CD4-positive, alpha-beta T cell (primary cell): ENCODE measurements around the gene FERMT2. TPM values are rescaled to one million over a fixed set of nuclear protein-coding genes. Genes with fewer than 3 reads are reported as not detected.

Experiments
- ATAC-seq: fragments of 200-7000 bp; cut with Tn5 transposase; one replicate; pipeline ENCODE4 v1.10.0; 2022; ENCODE audit warnings: mild to moderate bottlenecking; ENCODE audit not compliant: poor library complexity
- CTCF ChIA-PET: fragments of 350-600 bp; sonication (Branson Sonifier 250); formaldehyde crosslinking; loops from one replicate; lab custom pipeline; 2021; ENCODE audit warnings: antibody characterized with exemption, inconsistent platforms; lab: Charles Lee
- POLR2A ChIA-PET: fragments of 350-600 bp; sonication (Branson Sonifier 250); formaldehyde crosslinking; loops from one replicate; lab custom pipeline; 2021; ENCODE audit warnings: antibody characterized with exemption, inconsistent platforms; lab: Charles Lee
- DNase-seq, 14 experiments: peaks; one replicate each; pipeline ENCODE4 v3.0.0-alpha.2; 2013 to 2020; ENCODE audit warnings: mixed read lengths in 2 of 14
- H3K27ac ChIP-seq, 2 donors: one replicate each; pipeline versions ENCODE4 v1.5.1 to v1.7.0; 2013; ENCODE audit warnings: low read length in 2 of 2, low read depth in 1 of 2, mild to moderate bottlenecking in 1 of 2
- H3K27me3 ChIP-seq, 2 experiments: 1 replicate in 1 of 2; 2 replicates in 1 of 2; pipeline versions ENCODE4 v1.6.1 to v1.7.0; 2013; ENCODE audit warnings: low read length in 2 of 2, control low read depth in 1 of 2, mild to moderate bottlenecking in 1 of 2, moderate library complexity in 1 of 2; ENCODE audit not compliant: insufficient read depth in 2 of 2, control insufficient read depth in 1 of 2
- H3K36me3 ChIP-seq: one replicate; pipeline ENCODE4 v1.6.1; 2013; ENCODE audit warnings: low read length, control low read depth; ENCODE audit not compliant: insufficient read depth
- H3K4me1 ChIP-seq: one replicate; pipeline ENCODE4 v1.6.1; 2013; ENCODE audit warnings: low read length, control low read depth; ENCODE audit not compliant: insufficient read depth
- H3K4me3 ChIP-seq: one replicate; pipeline ENCODE4 v1.5.1; 2013; ENCODE audit warnings: mild to moderate bottlenecking, low read length, moderate library complexity
- H3K9me3 ChIP-seq, 2 experiments: 1 replicate in 1 of 2; 2 replicates in 1 of 2; pipeline versions ENCODE4 v1.6.1 to v1.7.0; 2013; ENCODE audit warnings: low read length in 2 of 2, mild to moderate bottlenecking in 2 of 2, control low read depth in 1 of 2, moderate library complexity in 1 of 2; ENCODE audit not compliant: control insufficient read depth in 1 of 2, insufficient read depth in 1 of 2
- H3K27ac Mint-ChIP-seq: one replicate; pipeline ENCODE4 v1.8.0; 2020; ENCODE audit warnings: mixed read lengths
- H3K27me3 Mint-ChIP-seq: one replicate; pipeline ENCODE4 v1.8.0; 2021; ENCODE audit warnings: mixed read lengths
- H3K36me3 Mint-ChIP-seq: one replicate; pipeline ENCODE4 v1.8.0; 2021; ENCODE audit warnings: low read depth, mixed read lengths
- H3K4me1 Mint-ChIP-seq: one replicate; pipeline ENCODE4 v1.8.0; 2021; ENCODE audit warnings: low read depth, mixed read lengths
- H3K4me3 Mint-ChIP-seq: one replicate; pipeline ENCODE4 v1.8.0; 2020; ENCODE audit warnings: mild to moderate bottlenecking, mixed read lengths
- H3K9me3 Mint-ChIP-seq: one replicate; pipeline ENCODE4 v1.8.0; 2020; ENCODE audit warnings: mixed read lengths
- intact Hi-C, 2 experiments: fragments of 100-400 bp; cut with DNase I in 1 of 2; cut with micrococcal nuclease in 1 of 2; formaldehyde crosslinking; loops; one replicate each; pipeline versions ENCODE4 v1.15.1 to v1.9.0; 2023 to 2025; cut with DNase I, micrococcal nuclease
- total RNA-seq, 174 experiments: library from RNA in 2 of 174; stranded (reverse) in 2 of 174; gene quantifications; one replicate each; pipeline ENCODE4 v1.2.3 and lab custom pipeline; 2021 to 2026
- TF ChIP-seq, protein P1 (sequence below): fragments of 200-600 bp; IDR thresholded peaks from one replicate; pipeline ENCODE4 v1.8.0; 2022; ENCODE audit warnings: antibody characterized with exemption, mild to moderate bottlenecking

The FERMT2 gene
- total RNA-seq, 2 experiments from 2014 or later, result 0.44 to 0.61 TPM

DNA sequence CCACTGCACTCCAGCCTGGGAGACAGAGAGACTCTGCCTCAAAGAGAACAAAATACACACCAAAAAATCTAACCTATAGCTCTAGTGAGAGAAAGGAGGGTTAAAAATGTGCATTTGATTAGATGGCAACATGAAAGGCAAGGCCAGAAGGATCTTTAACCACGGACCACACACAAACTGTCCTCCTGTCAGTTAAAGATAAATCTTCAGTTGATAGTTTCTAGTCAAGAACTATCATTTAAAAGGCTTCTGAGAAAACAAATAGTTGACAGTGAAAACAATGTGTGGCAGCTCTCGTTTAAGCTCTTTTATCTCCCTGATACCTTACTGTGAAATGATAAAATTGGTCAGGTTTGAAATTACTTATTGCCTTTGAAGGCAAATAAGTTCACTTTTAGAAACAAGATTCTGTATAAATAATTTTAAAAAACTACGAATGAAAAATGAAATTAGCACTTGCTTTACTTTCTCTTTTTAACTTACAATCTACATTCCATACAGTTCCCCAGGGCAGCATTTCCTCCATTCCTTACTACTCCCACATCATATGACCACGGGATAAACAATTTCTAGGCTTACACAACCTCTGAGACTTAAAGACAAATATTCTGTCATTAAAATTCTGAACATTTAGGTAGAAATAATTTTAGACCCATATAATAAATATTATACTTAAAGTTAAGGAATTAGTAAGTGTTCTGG, 88.1 kb downstream of the FERMT2 start:
- no peak overlapping the region for H3K27ac Mint-ChIP-seq
- H3K36me3 Mint-ChIP-seq, result no peaks in the 10 kb centered on the region
- no peaks in the 10 kb centered on the region for H3K9me3 Mint-ChIP-seq
- intact Hi-C loops, result no loop called here
- Histone ChIP-seq H3K27me3 (no peaks in the 10 kb centered on the region), H3K36me3 (no peaks in the 10 kb centered on the region), H3K9me3 (no peaks in the 10 kb centered on the region), H3K4me1 (no peaks in the 10 kb centered on the region), H3K4me3 (no peak overlapping the region), H3K27ac (no peak overlapping the region)
- POLR2A ChIA-PET, result no interaction called here
- H3K27me3 Mint-ChIP-seq, result no peaks in the 10 kb centered on the region
- CTCF ChIA-PET, result no interaction called here
- ATAC-seq, result no peak
- TF ChIP-seq, protein P1, sequence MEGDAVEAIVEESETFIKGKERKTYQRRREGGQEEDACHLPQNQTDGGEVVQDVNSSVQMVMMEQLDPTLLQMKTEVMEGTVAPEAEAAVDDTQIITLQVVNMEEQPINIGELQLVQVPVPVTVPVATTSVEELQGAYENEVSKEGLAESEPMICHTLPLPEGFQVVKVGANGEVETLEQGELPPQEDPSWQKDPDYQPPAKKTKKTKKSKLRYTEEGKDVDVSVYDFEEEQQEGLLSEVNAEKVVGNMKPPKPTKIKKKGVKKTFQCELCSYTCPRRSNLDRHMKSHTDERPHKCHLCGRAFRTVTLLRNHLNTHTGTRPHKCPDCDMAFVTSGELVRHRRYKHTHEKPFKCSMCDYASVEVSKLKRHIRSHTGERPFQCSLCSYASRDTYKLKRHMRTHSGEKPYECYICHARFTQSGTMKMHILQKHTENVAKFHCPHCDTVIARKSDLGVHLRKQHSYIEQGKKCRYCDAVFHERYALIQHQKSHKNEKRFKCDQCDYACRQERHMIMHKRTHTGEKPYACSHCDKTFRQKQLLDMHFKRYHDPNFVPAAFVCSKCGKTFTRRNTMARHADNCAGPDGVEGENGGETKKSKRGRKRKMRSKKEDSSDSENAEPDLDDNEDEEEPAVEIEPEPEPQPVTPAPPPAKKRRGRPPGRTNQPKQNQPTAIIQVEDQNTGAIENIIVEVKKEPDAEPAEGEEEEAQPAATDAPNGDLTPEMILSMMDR, result no peak
- no peak for DNase-seq
- H3K4me1 Mint-ChIP-seq, result no peaks in the 10 kb centered on the region
- no peak overlapping the region for H3K4me3 Mint-ChIP-seq

DNA sequence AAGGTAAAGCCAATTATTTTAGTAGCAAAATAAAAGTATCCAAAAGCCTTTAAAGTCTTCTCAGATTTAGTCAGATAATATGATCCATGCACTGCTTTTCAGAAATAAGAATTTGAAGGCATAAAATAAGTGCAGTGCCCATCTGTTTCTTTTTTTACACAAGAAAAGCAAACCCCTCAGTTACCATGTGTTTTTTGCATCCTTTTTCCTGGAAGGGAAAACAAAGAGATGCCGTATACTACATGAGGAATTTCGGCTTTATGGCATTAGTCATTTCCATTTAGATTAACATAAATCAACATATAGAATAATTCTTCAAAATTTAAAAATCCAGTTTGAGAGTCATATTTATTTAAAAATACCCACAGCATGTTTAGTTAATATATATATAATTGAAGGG, 89.4 kb downstream of the FERMT2 start:
- H3K4me1 ChIP-seq, result no peaks in the 10 kb centered on the region
- ChIA-PET POLR2A (no interaction called here), CTCF (no interaction called here)
- H3K27ac ChIP-seq, result no peak overlapping the region
- no peak overlapping the region for H3K4me3 Mint-ChIP-seq
- H3K9me3 ChIP-seq, result no peaks in the 10 kb centered on the region
- no peak overlapping the region for H3K27ac Mint-ChIP-seq
- DNase-seq, result no peak
- H3K36me3 ChIP-seq, result no peaks in the 10 kb centered on the region
- intact Hi-C loops, result no loop called here
- TF ChIP-seq, protein P1, result no peak
- no peaks in the 10 kb centered on the region for H3K27me3 ChIP-seq
- H3K4me3 ChIP-seq, result no peak overlapping the region
- no peaks in the 10 kb centered on the region for H3K36me3 Mint-ChIP-seq
- H3K27me3 Mint-ChIP-seq, result no peaks in the 10 kb centered on the region
- H3K4me1 Mint-ChIP-seq, result no peaks in the 10 kb centered on the region
- no peak for ATAC-seq
- no peaks in the 10 kb centered on the region for H3K9me3 Mint-ChIP-seq

DNA sequence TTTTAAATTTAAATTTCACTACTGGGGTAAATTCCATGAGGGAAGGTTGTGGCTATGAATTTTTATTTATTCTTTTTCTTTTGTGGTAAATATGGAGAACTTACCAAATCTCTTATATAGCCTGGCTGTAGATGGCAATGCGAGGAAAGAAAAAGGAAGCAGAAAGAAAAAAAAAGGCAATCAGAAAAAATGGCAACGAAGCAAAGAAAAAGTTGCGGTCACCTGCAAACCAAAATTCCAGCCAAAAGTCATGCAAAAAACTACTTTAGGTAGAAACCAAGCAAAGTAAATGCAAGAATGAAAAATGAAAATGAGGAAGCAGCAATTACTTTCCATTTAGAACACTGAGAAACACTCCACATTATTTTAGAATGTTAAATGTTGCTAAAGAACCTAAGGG, 89.9 kb downstream of the FERMT2 start:
- CTCF ChIA-PET, result no interaction called here
- ATAC-seq (no peak), DNase-seq (no peak)
- TF ChIP-seq, protein P1, result no peak
- Histone ChIP-seq H3K9me3 (no peaks in the 10 kb centered on the region), H3K4me1 (no peaks in the 10 kb centered on the region), H3K27ac (no peak overlapping the region), H3K27me3 (no peaks in the 10 kb centered on the region), H3K36me3 (no peaks in the 10 kb centered on the region), H3K4me3 (no peak overlapping the region)
- Mint-ChIP-seq H3K27me3 (no peaks in the 10 kb centered on the region), H3K36me3 (no peaks in the 10 kb centered on the region), H3K4me3 (no peak overlapping the region), H3K9me3 (no peaks in the 10 kb centered on the region), H3K4me1 (no peaks in the 10 kb centered on the region), H3K27ac (no peak overlapping the region)
- intact Hi-C loops, result no loop called here
- POLR2A ChIA-PET, result no interaction called here
